Esophagus muscularis mucosa (tissue), 4 donors: ENCODE results near the gene PBLD. TPM values are rescaled to one million over a fixed set of nuclear protein-coding genes. Genes with fewer than 3 reads are reported as not detected.

Source experiments
- DNase-seq: peaks from one replicate; pipeline ENCODE4 v3.0.0-alpha.2; 2017; ENCODE audit errors: extremely low spot score
- H3K27ac ChIP-seq, 4 donors: fragments of 200-600 bp; sonication (generic); replicated peaks in 1 of 4; 1 replicate in 3 of 4; 2 replicates in 1 of 4; pipeline ENCODE4 v1.5.1; 2016 to 2019; ENCODE audit warnings: mild to moderate bottlenecking in 1 of 4
- H3K27me3 ChIP-seq, 4 donors: fragments of 200-600 bp; sonication (generic); one replicate each; pipeline versions ENCODE4 v1.5.1 to v1.6.0; 2016 to 2019
- H3K36me3 ChIP-seq, 4 donors: fragments of 200-600 bp; sonication (generic); one replicate each; pipeline ENCODE4 v1.5.1; 2016 to 2019
- H3K4me1 ChIP-seq, 4 donors: fragments of 200-600 bp; sonication (generic); one replicate each; pipeline ENCODE4 v1.5.1; 2016 to 2019
- H3K4me3 ChIP-seq, 4 donors: fragments of 200-600 bp; sonication (generic); 1 replicate in 2 of 4; 2 replicates in 2 of 4; pipeline ENCODE4 v1.5.1; 2016 to 2019; ENCODE audit warnings: mild to moderate bottlenecking in 4 of 4, moderate library complexity in 1 of 4
- H3K9me3 ChIP-seq, 4 donors: fragments of 200-600 bp; sonication (generic); 1 replicate in 3 of 4; 2 replicates in 1 of 4; pipeline ENCODE4 v1.5.1; 2016 to 2019
- CTCF ChIP-seq, 3 experiments: fragments of 200-600 bp in 2 of 3; fragments of 450-650 bp in 1 of 3; sonication (generic) in 2 of 3; IDR thresholded peaks; one replicate each; pipeline ENCODE4 v1.5.1; 2017 to 2019; ENCODE audit warnings: antibody characterized with exemption in 3 of 3, mild to moderate bottlenecking in 2 of 3, moderate library complexity in 1 of 3
- EP300 ChIP-seq: sonication (generic); formaldehyde crosslinking; IDR thresholded peaks from one replicate; pipeline ENCODE4 v1.6.1; 2017; ENCODE audit warnings: antibody characterized with exemption
- POLR2A ChIP-seq: fragments of 450-650 bp; IDR thresholded peaks from one replicate; pipeline ENCODE4 v1.6.1; 2017; ENCODE audit warnings: antibody characterized with exemption, moderate library complexity, mild to moderate bottlenecking, low read depth
- POLR2AphosphoS5 ChIP-seq, 2 donors: sonication (generic); formaldehyde crosslinking; IDR thresholded peaks; one replicate each; pipeline ENCODE4 v1.6.1; 2017; ENCODE audit warnings: antibody characterized with exemption in 2 of 2
- WGBS: methylation state at CpG from one replicate; pipeline ENCODE4 v1.1.5; 2018; 5-methylcytosine and 5-hydroxymethylcytosine counted together
- intact Hi-C: fragments of 100-400 bp; cut with DNase I; formaldehyde crosslinking; loops from one replicate; pipeline ENCODE4 v1.15.1; 2023
- total RNA-seq, 4 donors: library from RNA; depleted of rRNA; stranded (reverse); fragments of >200 nt; gene quantifications; one replicate each; pipeline versions ENCODE4 v1.1.0 to v1.2.1, GENCODE V29; 2016

The PBLD gene
- total RNA-seq, 4 donors from 2014 or later, result 6.6 to 9.1 (median 7.4) TPM

- intact Hi-C loops, result no loop called here
- H3K36me3 ChIP-seq, result peaks cover 0 to 2% (median 0%) of the 10 kb centered on the region in 4 donors
- WGBS, result 94% methylated on average over 3 of the region's 3 CpGs
- no peak overlapping the region for H3K4me3 ChIP-seq
- no peak for TF ChIP-seq POLR2AphosphoS5 (IDR thresholded peaks at IDR 0.05)
- TF ChIP-seq EP300, result no peak
- no peak for TF ChIP-seq CTCF (IDR thresholded peaks at IDR 0.05)
- TF ChIP-seq POLR2A, result no peak
- DNase-seq, result no peak
- no peak overlapping the region for H3K27ac ChIP-seq
- H3K4me1 ChIP-seq, result peaks cover 3 to 11% (median 8%) of the 10 kb centered on the region in 4 donors
- no peaks in the 10 kb centered on the region for H3K27me3 ChIP-seq
- H3K9me3 ChIP-seq, result no peaks in the 10 kb centered on the region
Observed at GRCh38 chr10:68301301-68301700, 31.4 kb downstream of the PBLD start.

- Histone ChIP-seq H3K4me3 (no peak overlapping the region), H3K27ac (no peak overlapping the region), H3K4me1 (peaks cover 2 to 6% (median 5%) of the 10 kb centered on the region in 4 donors), H3K27me3 (no peaks in the 10 kb centered on the region), H3K9me3 (no peaks in the 10 kb centered on the region), H3K36me3 (peaks cover 0 to 13% (median 0%) of the 10 kb centered on the region in 4 donors)
- TF ChIP-seq EP300 (no peak), CTCF (IDR thresholded peaks at IDR 0.05) (no peak), POLR2A (no peak), POLR2AphosphoS5 (IDR thresholded peaks at IDR 0.05) (no peak)
- no peak for DNase-seq
- intact Hi-C loops, result no loop called here
- WGBS, result 65% methylated on average over 9 of the region's 9 CpGs
Observed at GRCh38 chr10:68296843-68297663, 35.7 kb downstream of the PBLD start.

GRCh38 chr10:68290736-68291135 lies 42.0 kb downstream of the PBLD start:
- H3K4me3 ChIP-seq, result no peak overlapping the region
- no peak for DNase-seq
- intact Hi-C loops, result no loop called here
- H3K27ac ChIP-seq, result no peak overlapping the region
- H3K27me3 ChIP-seq, result no peaks in the 10 kb centered on the region
- H3K36me3 ChIP-seq, result peaks cover 0 to 12% (median 0%) of the 10 kb centered on the region in 4 donors
- TF ChIP-seq POLR2A (no peak), CTCF (IDR thresholded peaks at IDR 0.05) (no peak), POLR2AphosphoS5 (IDR thresholded peaks at IDR 0.05) (no peak), EP300 (no peak)
- no peaks in the 10 kb centered on the region for H3K9me3 ChIP-seq
- no peaks in the 10 kb centered on the region for H3K4me1 ChIP-seq

- Histone ChIP-seq H3K27ac (no peak overlapping the region), H3K4me1 (no peaks in the 10 kb centered on the region), H3K36me3 (peaks cover 0 to 7% (median 0%) of the 10 kb centered on the region in 4 donors), H3K4me3 (no peak overlapping the region), H3K27me3 (no peaks in the 10 kb centered on the region), H3K9me3 (no peaks in the 10 kb centered on the region)
- WGBS, result 97% methylated on average over 4 of the region's 4 CpGs
- DNase-seq, result no peak
- TF ChIP-seq CTCF (IDR thresholded peaks at IDR 0.05), result no peak
- TF ChIP-seq POLR2AphosphoS5 (IDR thresholded peaks at IDR 0.05), result no peak
- no peak for TF ChIP-seq POLR2A
- no peak for TF ChIP-seq EP300
- intact Hi-C loops, result no loop called here
Observed at GRCh38 chr10:68288717-68289116, 44.0 kb downstream of the PBLD start.
